WTC11 (cell line): ENCODE data around the gene DGKH. TPM values are rescaled to one million over a fixed set of nuclear protein-coding genes. Genes with fewer than 3 reads are reported as not detected.
A peak's percentile ranks its signal among the peaks of the same experiment; 100 is the strongest.

Source experiments
- ATAC-seq: fragments of 200-7000 bp; cut with Tn5 transposase; 2 replicates; pipeline ENCODE4 v1.10.0; 2021; ENCODE audit warnings: mild to moderate bottlenecking, moderate library complexity
- CTCF ChIA-PET: fragments of 300-600 bp; sonication (Branson Sonifier 250); formaldehyde crosslinking; loops from one replicate; lab custom pipeline; 2021; ENCODE audit warnings: antibody characterized with exemption; lab: Charles Lee
- POLR2A ChIA-PET: fragments of 350-600 bp; sonication (Branson Sonifier 250); formaldehyde crosslinking; loops from one replicate; lab custom pipeline; 2021; ENCODE audit warnings: antibody characterized with exemption; lab: Charles Lee
- DNase-seq: peaks from one replicate; pipeline ENCODE4 v3.0.0; 2021; ENCODE audit warnings: low spot score
- H3K27ac Mint-ChIP-seq: 2 replicates; pipeline ENCODE4 v1.8.0; 2021; ENCODE audit warnings: mixed read lengths
- H3K27me3 Mint-ChIP-seq: 2 replicates; pipeline ENCODE4 v1.8.0; 2021; ENCODE audit warnings: low read depth, mild to moderate bottlenecking, moderate library complexity, mixed read lengths
- H3K36me3 Mint-ChIP-seq: 2 replicates; pipeline ENCODE4 v1.8.0; 2021; ENCODE audit warnings: mixed read lengths
- H3K4me1 Mint-ChIP-seq: 2 replicates; pipeline ENCODE4 v1.8.0; 2022; ENCODE audit warnings: mixed read lengths
- H3K4me3 Mint-ChIP-seq: 2 replicates; pipeline ENCODE4 v1.8.0; 2021; ENCODE audit warnings: mild to moderate bottlenecking, moderate library complexity, mixed read lengths
- H3K9me3 Mint-ChIP-seq: 2 replicates; pipeline ENCODE4 v1.8.0; 2021; ENCODE audit warnings: mixed read lengths
- CREB1 ChIP-seq: sonication (generic); formaldehyde crosslinking; IDR thresholded peaks from 2 replicates; pipeline ENCODE4 v1.8.0; 2023; ENCODE audit warnings: mild to moderate bottlenecking, missing genetic modification reagents
- ELF4 ChIP-seq: sonication (generic); formaldehyde crosslinking; IDR thresholded peaks from 2 replicates; pipeline ENCODE4 v1.8.1; 2022; ENCODE audit warnings: low read depth, mild to moderate bottlenecking, moderate library complexity, missing genetic modification reagents
- EMX1 ChIP-seq: fragments of 250-450 bp; sonication (Bioruptor Pico); IDR thresholded peaks from 2 replicates; pipeline ENCODE4 v1.8.0; 2021; ENCODE audit warnings: mild to moderate bottlenecking
- JUN ChIP-seq: sonication (generic); formaldehyde crosslinking; IDR thresholded peaks from 2 replicates; pipeline ENCODE4 v1.8.0; 2023; ENCODE audit warnings: mild to moderate bottlenecking, missing genetic modification reagents
- MXD4 ChIP-seq: fragments of 250-450 bp; sonication (Bioruptor Pico); IDR thresholded peaks from 2 replicates; pipeline ENCODE4 v1.8.0; 2021; ENCODE audit warnings: mild to moderate bottlenecking, moderate library complexity, borderline replicate concordance
- NR2C2 ChIP-seq: sonication (generic); formaldehyde crosslinking; IDR thresholded peaks from 2 replicates; pipeline ENCODE4 v1.8.0; 2022; ENCODE audit warnings: mild to moderate bottlenecking, missing genetic modification reagents
- OVOL2 ChIP-seq: fragments of 250-450 bp; sonication (Bioruptor Pico); IDR thresholded peaks from 2 replicates; pipeline ENCODE4 v1.9.0; 2021; ENCODE audit warnings: mild to moderate bottlenecking, borderline replicate concordance
- SP1 ChIP-seq: sonication (generic); formaldehyde crosslinking; conservative IDR thresholded peaks from 2 replicates; pipeline ENCODE4 v1.8.1; 2022; ENCODE audit warnings: missing genetic modification reagents
- TEAD1 ChIP-seq: sonication (generic); formaldehyde crosslinking; IDR thresholded peaks from 2 replicates; pipeline ENCODE4 v1.8.0; 2022; ENCODE audit warnings: mild to moderate bottlenecking, missing genetic modification reagents
- TEAD4 ChIP-seq: sonication (generic); formaldehyde crosslinking; IDR thresholded peaks from 2 replicates; pipeline ENCODE4 v1.8.0; 2022; ENCODE audit warnings: mild to moderate bottlenecking, missing genetic modification reagents
- ZNF121 ChIP-seq: sonication (generic); formaldehyde crosslinking; IDR thresholded peaks from 2 replicates; pipeline ENCODE4 v1.8.0; 2023; ENCODE audit warnings: missing genetic modification reagents
- ZNF263 ChIP-seq: sonication (generic); formaldehyde crosslinking; IDR thresholded peaks from 2 replicates; pipeline ENCODE4 v1.8.1; 2022; ENCODE audit warnings: low read depth, mild to moderate bottlenecking, moderate library complexity, missing genetic modification reagents
- ZNF317 ChIP-seq: sonication (generic); formaldehyde crosslinking; IDR thresholded peaks from 2 replicates; pipeline ENCODE4 v1.8.1; 2023; ENCODE audit warnings: low read depth, mild to moderate bottlenecking, moderate library complexity, missing genetic modification reagents, borderline replicate concordance
- total RNA-seq: library from RNA; stranded (reverse); gene quantifications from 3 replicates; pipeline ENCODE4 v1.2.3, GENCODE V29; 2021
- TF ChIP-seq, protein P1 (sequence below): sonication (generic); formaldehyde crosslinking; IDR thresholded peaks from 2 replicates; pipeline ENCODE4 v1.8.0; 2022; ENCODE audit warnings: mild to moderate bottlenecking, missing genetic modification reagents
- TF ChIP-seq, protein P2 (sequence below): fragments of 250-450 bp; sonication (Bioruptor Pico); IDR thresholded peaks from 2 replicates; pipeline ENCODE4 v2.1.2; 2022; ENCODE audit warnings: mild to moderate bottlenecking, moderate library complexity
- TF ChIP-seq, protein P3 (sequence below): sonication (generic); formaldehyde crosslinking; IDR thresholded peaks from 2 replicates; pipeline ENCODE4 v1.8.1; 2023; ENCODE audit warnings: mild to moderate bottlenecking, missing genetic modification reagents
- TF ChIP-seq, protein P4 (sequence below): sonication (generic); formaldehyde crosslinking; IDR thresholded peaks from 2 replicates; pipeline ENCODE4 v1.8.0; 2023; ENCODE audit warnings: mild to moderate bottlenecking, missing genetic modification reagents

DGKH gene
- total RNA-seq, 1 experiment from 2014 or later = 7.6 TPM

DNA sequence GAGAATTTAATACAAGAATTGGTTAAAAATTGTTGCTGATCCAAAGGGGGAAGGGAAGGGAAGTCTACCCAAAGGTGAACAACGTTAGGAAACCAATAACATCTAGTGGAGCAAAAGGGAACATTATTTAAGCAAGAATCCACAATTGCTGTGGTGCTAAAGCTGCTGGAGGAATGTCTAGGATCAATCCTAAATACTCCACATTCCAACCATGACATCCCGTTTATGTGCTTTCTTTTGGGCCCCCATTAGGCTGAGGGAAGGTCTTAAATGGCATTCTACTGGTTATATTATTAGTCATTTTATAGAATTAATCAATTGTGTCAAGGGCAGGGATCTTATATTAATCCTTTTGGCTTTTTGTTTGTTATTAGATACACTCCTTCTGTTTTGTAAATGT, 47.6 kb upstream of the DGKH start (continued):
- TF ChIP-seq TEAD4 (CRISPR knock-in tag) = no peak
- TF ChIP-seq ZNF263 (CRISPR knock-in tag) = no peak
- no peak for TF ChIP-seq TEAD1 (CRISPR knock-in tag)
- no peak for TF ChIP-seq MXD4 (CRISPR knock-in tag)
- TF ChIP-seq, protein P1, sequence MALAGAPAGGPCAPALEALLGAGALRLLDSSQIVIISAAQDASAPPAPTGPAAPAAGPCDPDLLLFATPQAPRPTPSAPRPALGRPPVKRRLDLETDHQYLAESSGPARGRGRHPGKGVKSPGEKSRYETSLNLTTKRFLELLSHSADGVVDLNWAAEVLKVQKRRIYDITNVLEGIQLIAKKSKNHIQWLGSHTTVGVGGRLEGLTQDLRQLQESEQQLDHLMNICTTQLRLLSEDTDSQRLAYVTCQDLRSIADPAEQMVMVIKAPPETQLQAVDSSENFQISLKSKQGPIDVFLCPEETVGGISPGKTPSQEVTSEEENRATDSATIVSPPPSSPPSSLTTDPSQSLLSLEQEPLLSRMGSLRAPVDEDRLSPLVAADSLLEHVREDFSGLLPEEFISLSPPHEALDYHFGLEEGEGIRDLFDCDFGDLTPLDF (CRISPR knock-in tag) = no peak
- TF ChIP-seq NR2C2 (CRISPR knock-in tag) = no peak
- no peak for TF ChIP-seq SP1 (CRISPR knock-in tag)
- TF ChIP-seq OVOL2 (CRISPR knock-in tag) = no peak
- no peak for TF ChIP-seq CREB1 (CRISPR knock-in tag)

DNA sequence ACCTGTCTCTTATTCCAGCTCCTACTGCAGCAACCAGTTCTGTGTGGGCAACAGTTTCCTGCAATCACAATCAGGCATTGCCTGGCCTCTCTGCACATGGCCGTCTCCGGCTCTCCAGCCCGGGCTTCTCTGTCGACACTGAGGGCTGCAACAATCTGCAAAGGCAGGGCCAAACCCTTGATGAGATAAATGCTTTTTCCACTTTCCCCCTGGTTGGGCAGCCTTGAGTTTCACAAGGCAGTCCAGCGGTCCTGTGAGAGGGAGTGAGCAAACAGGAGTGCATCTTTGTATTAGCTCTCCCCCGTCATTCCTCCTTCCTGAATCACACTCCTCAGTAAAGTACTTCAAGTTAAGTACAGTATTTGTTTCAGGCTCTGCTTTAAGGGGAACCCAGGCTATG, 46.9 kb upstream of the DGKH start:
- H3K4me1 Mint-ChIP-seq = peaks cover 22% of the 10 kb centered on the region
- H3K27ac Mint-ChIP-seq = 0 out of 2 replicates have a peak overlapping the region, but pooled peaks have one; percentile 7
- POLR2A ChIA-PET = no interaction called here
- DNase-seq (peak; percentile 16), ATAC-seq (peak; percentile 64)
- no peaks in the 10 kb centered on the region for H3K36me3 Mint-ChIP-seq
- H3K4me3 Mint-ChIP-seq = no peak overlapping the region
- CTCF ChIA-PET = interaction anchor here (1.7 kb wide), 1 partner anchor 27 kb away, joined by 3 read pairs; no protein-coding TSS in a partner anchor
- no peaks in the 10 kb centered on the region; the same call in 1 of the 2 replicates for H3K27me3 Mint-ChIP-seq
- TF ChIP-seq JUN (CRISPR knock-in tag) = no peak
- TF ChIP-seq, all 79 proteins: peak for 0
- H3K9me3 Mint-ChIP-seq = no peaks in the 10 kb centered on the region

DNA sequence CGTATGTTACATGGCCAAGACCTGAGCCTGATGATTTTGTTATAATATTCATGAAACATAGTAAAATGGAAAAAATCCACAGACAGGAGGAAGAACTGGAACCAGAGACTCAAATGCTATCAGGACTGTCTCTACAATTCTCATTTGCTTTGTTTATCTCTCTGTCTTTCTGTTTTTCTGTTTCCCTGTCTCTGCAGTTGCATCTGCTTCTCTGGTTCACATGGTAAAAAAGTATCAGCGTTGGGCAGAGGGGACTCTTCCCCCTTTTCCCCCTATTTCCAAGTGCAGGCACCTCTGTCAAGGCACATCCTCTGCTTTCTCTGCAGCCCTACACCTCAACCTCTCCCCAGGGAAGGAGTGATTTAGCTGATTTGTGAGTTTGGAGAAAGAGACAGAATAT, 46.4 kb upstream of the DGKH start:
- no peak for TF ChIP-seq ZNF317 (CRISPR knock-in tag)
- TF ChIP-seq, protein P2, sequence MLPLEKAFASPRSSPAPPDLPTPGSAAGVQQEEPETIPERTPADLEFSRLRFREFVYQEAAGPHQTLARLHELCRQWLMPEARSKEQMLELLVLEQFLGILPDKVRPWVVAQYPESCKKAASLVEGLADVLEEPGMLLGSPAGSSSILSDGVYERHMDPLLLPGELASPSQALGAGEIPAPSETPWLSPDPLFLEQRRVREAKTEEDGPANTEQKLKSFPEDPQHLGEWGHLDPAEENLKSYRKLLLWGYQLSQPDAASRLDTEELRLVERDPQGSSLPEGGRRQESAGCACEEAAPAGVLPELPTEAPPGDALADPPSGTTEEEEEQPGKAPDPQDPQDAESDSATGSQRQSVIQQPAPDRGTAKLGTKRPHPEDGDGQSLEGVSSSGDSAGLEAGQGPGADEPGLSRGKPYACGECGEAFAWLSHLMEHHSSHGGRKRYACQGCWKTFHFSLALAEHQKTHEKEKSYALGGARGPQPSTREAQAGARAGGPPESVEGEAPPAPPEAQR (CRISPR knock-in tag) = no peak
- TF ChIP-seq EMX1 = no peak
- TF ChIP-seq ELF4 (CRISPR knock-in tag) = no peak
- TF ChIP-seq, protein P3, sequence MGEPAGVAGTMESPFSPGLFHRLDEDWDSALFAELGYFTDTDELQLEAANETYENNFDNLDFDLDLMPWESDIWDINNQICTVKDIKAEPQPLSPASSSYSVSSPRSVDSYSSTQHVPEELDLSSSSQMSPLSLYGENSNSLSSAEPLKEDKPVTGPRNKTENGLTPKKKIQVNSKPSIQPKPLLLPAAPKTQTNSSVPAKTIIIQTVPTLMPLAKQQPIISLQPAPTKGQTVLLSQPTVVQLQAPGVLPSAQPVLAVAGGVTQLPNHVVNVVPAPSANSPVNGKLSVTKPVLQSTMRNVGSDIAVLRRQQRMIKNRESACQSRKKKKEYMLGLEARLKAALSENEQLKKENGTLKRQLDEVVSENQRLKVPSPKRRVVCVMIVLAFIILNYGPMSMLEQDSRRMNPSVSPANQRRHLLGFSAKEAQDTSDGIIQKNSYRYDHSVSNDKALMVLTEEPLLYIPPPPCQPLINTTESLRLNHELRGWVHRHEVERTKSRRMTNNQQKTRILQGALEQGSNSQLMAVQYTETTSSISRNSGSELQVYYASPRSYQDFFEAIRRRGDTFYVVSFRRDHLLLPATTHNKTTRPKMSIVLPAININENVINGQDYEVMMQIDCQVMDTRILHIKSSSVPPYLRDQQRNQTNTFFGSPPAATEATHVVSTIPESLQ (CRISPR knock-in tag) = no peak
- TF ChIP-seq ZNF121 = no peak
- peaks cover 22% of the 10 kb centered on the region for H3K4me1 Mint-ChIP-seq
- ATAC-seq (no peak), DNase-seq (no peak)
- CTCF ChIA-PET = interaction anchor here (1.7 kb wide), 1 partner anchor 28 kb away, joined by 3 read pairs; no protein-coding TSS in a partner anchor
- H3K9me3 Mint-ChIP-seq = no peaks in the 10 kb centered on the region
- H3K27me3 Mint-ChIP-seq = no peaks in the 10 kb centered on the region; the same call in 1 of the 2 replicates
- no peaks in the 10 kb centered on the region for H3K36me3 Mint-ChIP-seq
- H3K27ac Mint-ChIP-seq = no peak overlapping the region; the same call in 1 of the 2 replicates
- no peak overlapping the region for H3K4me3 Mint-ChIP-seq
- POLR2A ChIA-PET = no interaction called here

DNA sequence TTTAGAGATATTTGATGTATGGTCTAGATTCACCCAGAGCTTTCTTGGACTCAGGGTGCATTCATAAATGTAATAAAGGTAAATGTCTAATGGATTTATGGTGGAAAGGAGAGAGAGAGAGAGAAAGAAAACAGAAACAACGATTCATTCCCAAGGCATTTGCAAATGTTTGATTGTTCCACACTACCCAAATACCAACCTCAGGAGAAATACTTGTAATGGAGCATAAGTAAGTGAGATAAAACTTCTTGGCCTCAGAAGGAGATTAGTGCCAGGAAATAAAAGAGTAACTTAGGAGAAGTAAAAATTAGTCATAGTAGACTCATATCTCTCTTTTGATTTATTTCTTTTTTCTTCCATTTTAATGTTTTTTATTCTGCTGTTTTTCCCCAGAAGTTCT, 40.6 kb upstream of the DGKH start:
- no peaks in the 10 kb centered on the region for H3K9me3 Mint-ChIP-seq
- TF ChIP-seq, protein P4, sequence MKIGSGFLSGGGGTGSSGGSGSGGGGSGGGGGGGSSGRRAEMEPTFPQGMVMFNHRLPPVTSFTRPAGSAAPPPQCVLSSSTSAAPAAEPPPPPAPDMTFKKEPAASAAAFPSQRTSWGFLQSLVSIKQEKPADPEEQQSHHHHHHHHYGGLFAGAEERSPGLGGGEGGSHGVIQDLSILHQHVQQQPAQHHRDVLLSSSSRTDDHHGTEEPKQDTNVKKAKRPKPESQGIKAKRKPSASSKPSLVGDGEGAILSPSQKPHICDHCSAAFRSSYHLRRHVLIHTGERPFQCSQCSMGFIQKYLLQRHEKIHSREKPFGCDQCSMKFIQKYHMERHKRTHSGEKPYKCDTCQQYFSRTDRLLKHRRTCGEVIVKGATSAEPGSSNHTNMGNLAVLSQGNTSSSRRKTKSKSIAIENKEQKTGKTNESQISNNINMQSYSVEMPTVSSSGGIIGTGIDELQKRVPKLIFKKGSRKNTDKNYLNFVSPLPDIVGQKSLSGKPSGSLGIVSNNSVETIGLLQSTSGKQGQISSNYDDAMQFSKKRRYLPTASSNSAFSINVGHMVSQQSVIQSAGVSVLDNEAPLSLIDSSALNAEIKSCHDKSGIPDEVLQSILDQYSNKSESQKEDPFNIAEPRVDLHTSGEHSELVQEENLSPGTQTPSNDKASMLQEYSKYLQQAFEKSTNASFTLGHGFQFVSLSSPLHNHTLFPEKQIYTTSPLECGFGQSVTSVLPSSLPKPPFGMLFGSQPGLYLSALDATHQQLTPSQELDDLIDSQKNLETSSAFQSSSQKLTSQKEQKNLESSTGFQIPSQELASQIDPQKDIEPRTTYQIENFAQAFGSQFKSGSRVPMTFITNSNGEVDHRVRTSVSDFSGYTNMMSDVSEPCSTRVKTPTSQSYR (CRISPR knock-in tag) = no peak
- TF ChIP-seq, all 79 proteins: peak for 0
- Mint-ChIP-seq H3K27me3 (no peaks in the 10 kb centered on the region), H3K4me3 (no peak overlapping the region), H3K4me1 (peaks cover 15% of the 10 kb centered on the region), H3K27ac (no peak overlapping the region), H3K36me3 (no peaks in the 10 kb centered on the region)
- ChIA-PET CTCF (no interaction called here), POLR2A (no interaction called here)
- no peak for DNase-seq
- no peak for ATAC-seq
